ENCODE results near the gene PDE8A. TPM values are rescaled to one million over a fixed set of nuclear protein-coding genes. Genes with fewer than 3 reads are reported as not detected.
A peak's percentile ranks its signal among the peaks of the same experiment; 100 is the strongest.

Gene PDE8A, protein sequence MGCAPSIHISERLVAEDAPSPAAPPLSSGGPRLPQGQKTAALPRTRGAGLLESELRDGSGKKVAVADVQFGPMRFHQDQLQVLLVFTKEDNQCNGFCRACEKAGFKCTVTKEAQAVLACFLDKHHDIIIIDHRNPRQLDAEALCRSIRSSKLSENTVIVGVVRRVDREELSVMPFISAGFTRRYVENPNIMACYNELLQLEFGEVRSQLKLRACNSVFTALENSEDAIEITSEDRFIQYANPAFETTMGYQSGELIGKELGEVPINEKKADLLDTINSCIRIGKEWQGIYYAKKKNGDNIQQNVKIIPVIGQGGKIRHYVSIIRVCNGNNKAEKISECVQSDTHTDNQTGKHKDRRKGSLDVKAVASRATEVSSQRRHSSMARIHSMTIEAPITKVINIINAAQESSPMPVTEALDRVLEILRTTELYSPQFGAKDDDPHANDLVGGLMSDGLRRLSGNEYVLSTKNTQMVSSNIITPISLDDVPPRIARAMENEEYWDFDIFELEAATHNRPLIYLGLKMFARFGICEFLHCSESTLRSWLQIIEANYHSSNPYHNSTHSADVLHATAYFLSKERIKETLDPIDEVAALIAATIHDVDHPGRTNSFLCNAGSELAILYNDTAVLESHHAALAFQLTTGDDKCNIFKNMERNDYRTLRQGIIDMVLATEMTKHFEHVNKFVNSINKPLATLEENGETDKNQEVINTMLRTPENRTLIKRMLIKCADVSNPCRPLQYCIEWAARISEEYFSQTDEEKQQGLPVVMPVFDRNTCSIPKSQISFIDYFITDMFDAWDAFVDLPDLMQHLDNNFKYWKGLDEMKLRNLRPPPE
- total RNA-seq, result 10 to 100 TPM; 19.2 to 23.2 TPM

DNA sequence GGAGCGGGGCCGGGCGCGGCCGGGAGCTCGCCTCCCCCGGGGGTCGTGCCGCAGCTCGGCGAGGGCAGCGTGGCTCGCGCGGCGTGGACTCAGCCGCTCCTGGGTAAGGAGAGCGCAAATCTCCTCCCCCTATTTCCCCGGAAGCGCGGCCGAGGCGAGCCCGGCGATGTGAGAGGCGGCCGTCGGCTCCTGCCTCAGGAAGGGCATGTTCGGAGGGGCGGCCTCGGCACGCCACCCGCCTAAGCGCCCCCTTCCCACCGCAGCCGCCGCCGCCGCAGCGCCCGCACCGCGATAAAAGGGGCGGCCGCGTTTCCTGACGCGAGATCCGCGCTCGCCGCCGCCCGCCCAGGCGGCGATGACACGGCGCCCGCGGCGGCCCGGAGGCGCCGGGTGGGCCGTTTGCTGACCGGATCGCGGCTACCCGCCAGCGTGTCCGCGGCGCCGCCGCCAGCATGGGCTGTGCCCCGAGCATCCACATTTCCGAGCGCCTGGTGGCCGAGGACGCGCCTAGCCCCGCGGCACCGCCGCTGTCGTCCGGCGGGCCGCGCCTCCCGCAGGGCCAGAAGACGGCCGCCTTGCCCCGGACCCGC lies at the start of gene PDE8A:
PDE8A (plus strand) TSS at position 146 of the 590 bp plus-strand sequence; CDS start at position 453, 307 bp downstream.
- Histone ChIP-seq H3K4me3 (peak within 1 kb of the TSS; percentile 80 to 85), H3K9me3 (no peaks in the 10 kb centered on the region), H3K27me3 (no peaks in the 10 kb centered on the region), H3K27ac (peak within 1 kb of the TSS; percentile 97 to 99), H3K4me1 (peaks cover 7 to 46% of the 10 kb centered on the region in 2 donors), H3K36me3 (no peaks in the 10 kb centered on the region)
- TF ChIP-seq CTCF (IDR thresholded peaks at IDR 0.05), result no peak
- DNase-seq (ENCODE audit: low spot score), result no peak

DNA sequence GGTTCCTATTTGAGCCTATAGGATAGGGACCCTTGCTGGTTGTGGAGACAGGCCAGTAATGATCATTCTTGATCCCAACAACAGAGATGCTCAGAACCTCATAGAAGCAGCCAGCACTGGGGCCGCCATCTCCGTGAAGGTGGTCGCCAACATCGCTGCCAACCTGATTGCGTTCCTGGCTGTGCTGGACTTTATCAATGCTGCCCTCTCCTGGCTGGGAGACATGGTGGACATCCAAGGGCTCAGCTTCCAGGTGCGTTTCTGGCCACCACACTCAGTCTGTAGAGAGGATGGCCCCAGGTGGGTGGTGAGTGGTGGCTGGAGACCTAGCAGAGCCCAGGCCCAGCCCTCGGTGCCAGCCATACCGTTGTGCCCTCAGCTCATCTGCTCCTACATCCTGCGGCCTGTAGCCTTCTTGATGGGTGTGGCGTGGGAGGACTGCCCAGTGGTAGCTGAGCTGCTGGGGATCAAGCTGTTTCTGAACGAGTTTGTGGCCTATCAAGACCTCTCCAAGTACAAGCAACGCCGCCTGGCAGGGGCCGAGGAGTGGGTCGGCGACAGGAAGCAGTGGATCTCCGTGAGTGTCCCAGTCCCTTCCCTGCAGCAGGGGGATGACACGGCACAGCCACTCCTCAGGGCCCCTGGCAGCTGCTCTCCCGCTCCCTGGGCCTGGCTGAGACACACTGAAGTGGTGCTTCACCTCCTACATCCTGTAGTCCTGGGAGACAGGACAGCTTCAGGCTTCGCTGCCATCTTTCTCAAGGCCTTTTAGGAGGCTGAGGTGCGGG lies 46.5 kb upstream of the PDE8A start:
- Histone ChIP-seq H3K4me1 (no peaks in the 10 kb centered on the region), H3K27ac (no peak overlapping the region), H3K4me3 (no peak overlapping the region), H3K36me3 (no peaks in the 10 kb centered on the region), H3K27me3 (no peaks in the 10 kb centered on the region), H3K9me3 (no peaks in the 10 kb centered on the region)
- peak; percentile 19 to 34 for TF ChIP-seq CTCF (IDR thresholded peaks at IDR 0.05)
- no peak for DNase-seq (ENCODE audit: low spot score)

DNA sequence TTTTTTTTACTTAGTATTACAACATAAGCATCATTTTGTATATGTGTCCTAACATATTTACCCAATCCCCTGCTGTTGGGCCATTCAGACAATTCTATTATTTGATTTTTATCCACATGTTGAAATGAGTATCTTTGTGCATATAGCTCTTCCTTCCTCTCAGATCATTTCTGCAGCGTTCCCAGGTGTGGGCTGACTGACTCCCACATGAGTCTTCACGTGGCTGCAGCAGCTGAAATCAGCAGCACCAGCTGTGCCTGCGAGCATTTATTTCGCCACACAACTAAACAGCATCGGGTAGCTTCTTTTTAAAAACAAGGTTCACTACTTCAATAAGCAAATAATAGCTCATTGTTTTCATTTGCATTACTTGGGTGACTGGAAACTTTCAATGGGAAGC lies 44.5 kb upstream of the PDE8A start:
- DNase-seq (ENCODE audit: low spot score), result no peak
- H3K27ac ChIP-seq, result no peak overlapping the region
- no peaks in the 10 kb centered on the region for H3K4me1 ChIP-seq
- H3K4me3 ChIP-seq, result no peak overlapping the region
- H3K36me3 ChIP-seq, result no peaks in the 10 kb centered on the region
- H3K9me3 ChIP-seq, result no peaks in the 10 kb centered on the region
- H3K27me3 ChIP-seq, result no peaks in the 10 kb centered on the region
- TF ChIP-seq CTCF (IDR thresholded peaks at IDR 0.05), result no peak

DNA sequence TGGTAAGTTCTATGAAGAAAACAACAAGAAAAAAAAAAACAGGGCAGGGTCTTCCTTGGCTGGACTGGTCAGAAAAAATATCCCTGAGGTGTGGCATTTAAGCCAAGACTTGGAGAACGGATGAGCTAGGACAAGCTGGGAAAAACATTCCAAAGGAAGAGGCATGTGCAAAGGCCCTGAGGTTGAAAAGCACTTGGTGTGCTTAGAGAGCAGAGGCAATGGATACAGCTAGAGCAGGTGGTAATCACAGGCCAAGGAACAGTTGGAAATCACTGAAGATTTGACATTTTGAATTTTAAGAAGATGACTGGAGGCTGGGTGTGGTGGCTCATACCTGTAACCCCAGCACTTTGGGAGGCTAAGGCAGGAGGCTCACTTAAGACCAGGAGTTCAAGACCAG lies 42.9 kb upstream of the PDE8A start:
- Histone ChIP-seq H3K27ac (no peak overlapping the region), H3K27me3 (no peaks in the 10 kb centered on the region), H3K4me3 (no peak overlapping the region), H3K9me3 (no peaks in the 10 kb centered on the region), H3K4me1 (no peaks in the 10 kb centered on the region), H3K36me3 (no peaks in the 10 kb centered on the region)
- DNase-seq (ENCODE audit: low spot score), result no peak
- no peak for TF ChIP-seq CTCF (IDR thresholded peaks at IDR 0.05)

GRCh38 chr15:84940399-84940798 lies 41.3 kb upstream of the PDE8A start:
- Histone ChIP-seq H3K9me3 (no peaks in the 10 kb centered on the region), H3K36me3 (no peaks in the 10 kb centered on the region), H3K4me3 (no peak overlapping the region), H3K27ac (no peak overlapping the region), H3K4me1 (peaks cover 0 to 11% of the 10 kb centered on the region in 2 donors), H3K27me3 (no peaks in the 10 kb centered on the region)
- no peak for DNase-seq (ENCODE audit: low spot score)
- no peak for TF ChIP-seq CTCF (IDR thresholded peaks at IDR 0.05)
